KOPT-K1 (cell line): ENCODE results near the gene SLC35F1.
"Not testable (repeated sequence)": the region's sequence is repeated elsewhere in the genome, so short reads cannot be mapped to it uniquely, and the experiment has no call there.

Source experiments
- H3K27ac ChIP-seq: fragments of 200-600 bp; sonication (generic); 2 replicates; pipeline ENCODE4 v1.5.1; 2016; ENCODE audit warnings: antibody characterized with exemption, mild to moderate bottlenecking, low read depth, low read length; ENCODE audit not compliant: poor library complexity, severe bottlenecking
- H3K36me3 ChIP-seq: fragments of 200-600 bp; sonication (generic); 2 replicates; pipeline ENCODE4 v1.5.1; 2017; ENCODE audit warnings: antibody characterized with exemption, mild to moderate bottlenecking, low read length, moderate library complexity; ENCODE audit not compliant: insufficient read depth
- H3K9me3 ChIP-seq: fragments of 200-600 bp; sonication (generic); 2 replicates; pipeline ENCODE4 v1.5.1; 2017; ENCODE audit warnings: antibody characterized with exemption, low read length, mild to moderate bottlenecking; ENCODE audit not compliant: insufficient read depth, poor library complexity, severe bottlenecking

SLC35F1 gene

GRCh38 chr6:117906958-117907600, at the start of gene SLC35F1:
Gene SLC35F1, plus strand, starts transcription at chr6:117907264.
- H3K9me3 ChIP-seq = no peaks in the 10 kb centered on the region
- H3K27ac ChIP-seq = no peak within 1 kb of the TSS
- H3K36me3 ChIP-seq = no peaks in the 10 kb centered on the region

DNA sequence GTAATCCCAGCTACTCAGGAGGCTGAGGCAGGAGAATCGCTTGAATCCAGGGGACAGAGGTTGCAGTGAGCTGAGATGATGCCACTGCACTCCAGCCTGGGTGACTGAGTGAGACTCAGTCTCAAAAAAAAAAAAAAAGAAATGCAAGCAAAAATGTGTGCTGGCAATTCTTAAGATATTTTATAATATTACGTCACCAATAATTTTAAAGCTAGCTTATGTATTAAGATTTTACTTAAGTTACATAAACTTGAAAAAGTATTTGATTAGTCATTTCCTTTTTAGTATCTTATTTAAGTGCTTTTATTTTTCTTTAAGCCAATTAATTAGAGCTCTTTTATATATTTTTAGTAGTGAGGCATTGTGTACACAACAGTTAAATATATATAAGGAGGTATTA, 48.5 kb upstream of the SLC35F1 start:
- not testable (repeated sequence) for H3K27ac ChIP-seq

DNA sequence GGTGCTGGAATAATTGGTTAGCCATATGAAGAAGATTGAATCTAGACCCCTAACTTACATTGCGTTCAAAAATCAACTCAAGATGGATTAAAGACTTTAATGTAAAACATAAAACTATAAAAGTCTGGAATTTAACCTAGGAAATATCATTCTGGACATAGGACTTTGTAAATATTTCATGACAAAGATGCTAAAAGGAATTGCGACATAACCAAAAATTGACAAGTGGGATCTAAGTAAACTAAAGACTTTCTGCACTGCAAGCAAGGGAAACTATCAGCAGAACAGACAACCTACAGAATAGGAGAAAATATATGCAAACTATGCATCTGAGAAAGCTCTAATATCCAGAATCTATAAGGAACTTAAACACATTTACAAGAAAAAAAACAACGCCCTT, 45.5 kb upstream of the SLC35F1 start:
- H3K27ac ChIP-seq = no peak overlapping the region
- H3K9me3 ChIP-seq = peaks cover 1% of the 10 kb centered on the region
- H3K36me3 ChIP-seq = no peaks in the 10 kb centered on the region

More for the DNA sequence above, 48.5 kb upstream of the SLC35F1 start:
- not testable (repeated sequence) for H3K9me3 ChIP-seq, H3K36me3 ChIP-seq

- Histone ChIP-seq H3K36me3 (no peaks in the 10 kb centered on the region), H3K9me3 (peaks cover 5% of the 10 kb centered on the region), H3K27ac (no peak overlapping the region)
Measured at GRCh38 chr6:117866561-117866960, 40.5 kb upstream of the SLC35F1 start.

- peaks cover 5% of the 10 kb centered on the region for H3K9me3 ChIP-seq
- no peaks in the 10 kb centered on the region for H3K36me3 ChIP-seq
- H3K27ac ChIP-seq = no peak overlapping the region
Measured at GRCh38 chr6:117870486-117871242, 36.4 kb upstream of the SLC35F1 start.

DNA sequence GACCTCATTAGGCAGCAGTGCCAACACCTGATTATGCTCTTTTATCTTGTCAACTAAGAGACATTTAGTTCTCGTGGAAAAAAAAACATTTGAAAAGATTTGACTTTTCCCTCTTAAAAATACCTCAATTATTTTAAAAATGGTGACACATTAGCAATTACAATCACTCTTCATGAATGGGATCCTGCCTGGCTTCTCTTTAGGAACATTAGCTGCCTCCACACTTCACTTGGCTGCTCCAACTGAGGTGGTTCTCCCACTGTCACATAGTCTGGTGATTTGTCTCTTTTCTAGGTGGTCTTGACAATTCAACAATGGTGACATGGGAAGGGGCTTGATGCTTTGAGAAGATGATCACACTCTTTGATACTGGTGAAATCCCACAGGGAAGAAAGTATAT, 26.2 kb upstream of the SLC35F1 start:
- no peak overlapping the region for H3K27ac ChIP-seq

GRCh38 chr6:117890172-117890571, 16.9 kb upstream of the SLC35F1 start:
- Histone ChIP-seq H3K36me3 (no peaks in the 10 kb centered on the region), H3K9me3 (no peaks in the 10 kb centered on the region), H3K27ac (no peak overlapping the region)

More for the DNA sequence above, 26.2 kb upstream of the SLC35F1 start:
- Histone ChIP-seq H3K36me3 (no peaks in the 10 kb centered on the region), H3K9me3 (no peaks in the 10 kb centered on the region)

GRCh38 chr6:117906507-117906957, 532 bp upstream of the SLC35F1 start:
- Histone ChIP-seq H3K9me3 (no peaks in the 10 kb centered on the region), H3K36me3 (no peaks in the 10 kb centered on the region), H3K27ac (no peak overlapping the region)

GRCh38 chr6:117907601-117908245, 659 bp downstream of the SLC35F1 start:
- H3K27ac ChIP-seq = no peak overlapping the region
- no peaks in the 10 kb centered on the region for H3K9me3 ChIP-seq
- H3K36me3 ChIP-seq = no peaks in the 10 kb centered on the region

GRCh38 chr6:117908246-117909068, 1.4 kb downstream of the SLC35F1 start:
- Histone ChIP-seq H3K27ac (no peak overlapping the region), H3K9me3 (no peaks in the 10 kb centered on the region), H3K36me3 (no peaks in the 10 kb centered on the region)

DNA sequence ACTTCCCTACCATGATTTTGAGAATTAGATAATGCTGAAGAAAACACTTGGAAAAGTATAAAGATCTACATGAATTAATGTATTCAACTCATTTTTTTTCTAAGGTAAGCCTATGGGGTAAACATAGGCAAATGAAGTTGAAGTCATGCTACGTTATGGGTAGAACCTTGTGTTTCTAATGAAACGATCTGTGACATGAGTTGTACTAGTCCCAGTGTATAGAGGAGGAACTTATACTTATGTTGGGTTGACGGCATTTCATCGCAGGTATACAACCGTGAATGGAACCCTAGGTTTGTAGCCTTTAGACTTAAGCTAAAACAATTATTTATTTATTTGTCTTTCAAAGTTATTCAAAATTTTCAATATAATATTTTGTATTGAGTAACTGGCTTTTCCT, 2.6 kb downstream of the SLC35F1 start:
- Histone ChIP-seq H3K27ac (no peak overlapping the region), H3K36me3 (no peaks in the 10 kb centered on the region), H3K9me3 (no peaks in the 10 kb centered on the region)

DNA sequence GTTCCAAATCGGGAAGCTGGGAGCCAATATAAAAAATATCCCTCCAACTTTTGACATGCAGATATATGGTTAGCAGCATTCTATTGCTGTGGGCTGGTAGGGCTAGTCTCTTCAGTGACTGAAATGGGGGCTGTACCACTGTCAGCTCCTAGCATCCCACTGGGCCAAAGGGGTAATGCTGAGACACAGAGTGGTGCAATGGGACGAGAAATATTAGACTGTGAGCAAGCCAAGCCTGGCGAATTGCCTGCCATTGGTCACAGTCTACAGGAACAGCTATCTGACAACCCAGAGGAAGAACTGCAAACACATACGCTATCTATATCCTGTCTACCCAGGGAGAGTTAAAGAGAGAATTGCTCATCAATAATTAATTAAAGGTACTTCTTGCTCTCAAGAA, 3.5 kb downstream of the SLC35F1 start:
- Histone ChIP-seq H3K9me3 (no peaks in the 10 kb centered on the region), H3K27ac (no peak overlapping the region), H3K36me3 (no peaks in the 10 kb centered on the region)

DNA sequence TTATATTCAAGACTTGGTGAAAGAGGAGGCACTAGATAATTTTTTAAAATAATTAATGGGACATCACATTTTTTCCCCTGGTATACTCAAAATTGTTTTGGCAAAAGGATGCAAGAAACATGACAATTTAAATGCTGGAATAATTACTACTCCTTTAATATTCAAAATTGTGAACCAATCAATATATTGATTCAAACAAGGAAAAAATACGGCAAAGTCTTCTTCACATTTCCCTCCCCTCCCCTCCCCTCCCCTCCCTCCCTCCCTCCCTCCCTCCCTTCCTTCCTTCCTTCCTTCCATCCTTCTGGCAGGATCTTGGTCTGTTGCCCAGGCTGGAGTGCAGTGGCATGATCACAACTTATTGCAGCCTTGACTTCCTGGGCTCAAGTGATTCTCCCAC, 4.1 kb downstream of the SLC35F1 start:
- no peaks in the 10 kb centered on the region for H3K36me3 ChIP-seq
- no peak overlapping the region for H3K27ac ChIP-seq
- no peaks in the 10 kb centered on the region for H3K9me3 ChIP-seq

DNA sequence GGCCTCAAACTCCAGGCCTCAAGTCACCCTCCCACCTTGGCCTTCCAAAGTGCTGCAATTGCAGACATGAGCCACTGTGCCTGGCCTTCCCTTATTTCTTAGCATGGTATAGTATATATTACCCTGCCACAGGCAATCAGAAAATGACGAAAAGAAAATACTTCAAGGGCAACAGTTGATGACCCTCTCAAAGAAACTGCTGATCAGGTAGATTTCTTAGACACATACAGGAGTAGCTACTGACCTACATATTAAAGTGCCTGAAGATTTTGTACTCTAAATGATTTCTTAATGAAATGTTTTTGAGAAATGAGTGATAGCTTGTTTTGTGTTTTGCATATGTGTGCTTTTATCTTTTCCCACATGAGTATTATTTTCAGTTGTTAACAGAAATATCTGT, 4.6 kb downstream of the SLC35F1 start:
- Histone ChIP-seq H3K9me3 (no peaks in the 10 kb centered on the region), H3K36me3 (no peaks in the 10 kb centered on the region), H3K27ac (no peak overlapping the region)

GRCh38 chr6:117915846-117916245, 8.8 kb downstream of the SLC35F1 start:
- Histone ChIP-seq H3K9me3 (no peaks in the 10 kb centered on the region), H3K36me3 (no peaks in the 10 kb centered on the region), H3K27ac (no peak overlapping the region)
